ENCODE data around the gene FBXL16.

GRCh38 chr16:676913-677312, 28.7 kb downstream of the FBXL16 start:
- TF ChIP-seq ZNF232 (CRISPR knock-in tag; IDR thresholded peaks at IDR 0.05) (no peak), ZNF57 (CRISPR knock-in tag; IDR thresholded peaks at IDR 0.05) (no peak), CTCF (IDR thresholded peaks at IDR 0.05 in 2 of 3, conservative IDR thresholded peaks at IDR 0.05 in 1 of 3; ENCODE audit: insufficient read depth in 2 of 3, low read depth in 1 of 3, low read length in 3 of 3) (no peak), MLLT1 (IDR thresholded peaks at IDR 0.05) (no peak)

All from K562 (cell line).